SU-DHL-6 (cell line): Measurements from ENCODE around the gene TCF7L1.

ENCODE experiments used
- H2AFZ ChIP-seq: fragments of 200-600 bp; sonication (generic); 2 replicates; pipeline ENCODE4 v1.6.1; 2014; ENCODE audit warnings: low read depth, mild to moderate bottlenecking, moderate library complexity, mixed read lengths, antibody characterized with exemption, low read length; ENCODE audit not compliant: severe bottlenecking
- H3F3A ChIP-seq: fragments of 200-600 bp; shearing (Covaris generic); 2 replicates; pipeline ENCODE4 v1.6.0; 2016; ENCODE audit warnings: antibody characterized with exemption, mild to moderate bottlenecking; ENCODE audit not compliant: insufficient read depth
- H3K27ac ChIP-seq: fragments of 200-600 bp; sonication (generic); 2 replicates; pipeline ENCODE4 v1.5.1; 2016; ENCODE audit warnings: low read depth, mild to moderate bottlenecking, low read length, moderate library complexity, mixed read lengths
- H3K27me3 ChIP-seq: fragments of 200-600 bp; sonication (generic), shearing (Covaris generic); 2 replicates; pipeline ENCODE4 v1.6.0; 2014; ENCODE audit warnings: mild to moderate bottlenecking, low read length
- H3K36me3 ChIP-seq: fragments of 200-600 bp; sonication (generic); 2 replicates; pipeline ENCODE4 v1.6.1; 2014; ENCODE audit warnings: mild to moderate bottlenecking, low read length, mixed read lengths
- H3K4me2 ChIP-seq: fragments of 300-600, 200-600 bp; shearing (Covaris generic), sonication (generic); 2 replicates; pipeline ENCODE4 v1.6.0; 2014; ENCODE audit warnings: low read length, low read depth, mild to moderate bottlenecking; ENCODE audit not compliant: poor library complexity, severe bottlenecking
- H3K4me3 ChIP-seq: fragments of 200-600 bp; sonication (generic); 2 replicates; pipeline ENCODE4 v1.5.1; 2014; ENCODE audit warnings: antibody characterized with exemption, low read length, mild to moderate bottlenecking, mixed read lengths; ENCODE audit not compliant: insufficient read depth, poor library complexity, severe bottlenecking
- H3K79me2 ChIP-seq: fragments of 200-600 bp; sonication (generic); 2 replicates; pipeline ENCODE4 v1.6.1; 2014; ENCODE audit warnings: mild to moderate bottlenecking, low read length, moderate library complexity; ENCODE audit not compliant: insufficient read depth
- H3K9ac ChIP-seq: fragments of 200-600 bp; sonication (generic); 2 replicates; pipeline ENCODE4 v1.7.0; 2014; ENCODE audit warnings: mild to moderate bottlenecking, low read length
- H3K9me2 ChIP-seq: fragments of 200-600 bp; sonication (generic); replicated peaks from 2 replicates; pipeline ENCODE4 v1.6.1; 2014; ENCODE audit warnings: low read length; ENCODE audit not compliant: insufficient read depth
- H3K9me3 ChIP-seq: fragments of 200-600 bp; sonication (generic); 2 replicates; pipeline ENCODE4 v1.6.1; 2014; ENCODE audit warnings: low read length, mixed read lengths; ENCODE audit not compliant: insufficient read depth
- H4K20me1 ChIP-seq: fragments of 200-600 bp; sonication (generic); 2 replicates; pipeline ENCODE4 v1.6.1; 2014; ENCODE audit warnings: low read depth, mild to moderate bottlenecking, antibody characterized with exemption, low read length, moderate library complexity, mixed read lengths
- CTCF ChIP-seq: fragments of 200-600 bp; sonication (generic); IDR thresholded peaks from one replicate; pipeline ENCODE4 v1.5.1; 2017; ENCODE audit warnings: antibody characterized with exemption, mild to moderate bottlenecking, low read length, moderate library complexity; ENCODE audit not compliant: insufficient read depth, poor library complexity, severe bottlenecking
- EZH2phosphoT487 ChIP-seq: fragments of 200-600 bp; sonication (generic), shearing (Covaris generic); conservative IDR thresholded peaks from 2 replicates; pipeline ENCODE4 v1.6.1; 2018; ENCODE audit warnings: mild to moderate bottlenecking, antibody characterized with exemption, low read length, moderate library complexity, mixed read lengths

The TCF7L1 gene

DNA sequence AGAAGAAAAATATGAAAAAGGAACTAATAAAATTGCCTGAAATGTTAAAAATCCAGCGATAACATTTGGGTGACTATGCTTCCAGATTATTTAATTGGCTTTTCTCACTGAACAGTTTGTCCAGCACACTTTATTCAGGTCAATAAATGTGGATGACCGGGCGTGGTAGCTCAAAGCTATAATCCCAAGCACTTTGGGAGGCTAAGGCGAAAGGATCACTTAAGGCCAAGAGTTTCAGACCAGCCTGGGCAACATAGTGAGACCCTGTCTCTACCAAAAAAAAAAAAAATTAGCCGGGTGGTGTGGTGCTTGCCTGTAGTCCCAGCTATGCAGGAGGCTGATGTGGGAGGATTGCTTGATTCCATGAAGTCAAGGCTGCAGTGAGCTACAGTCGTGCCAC lies 139.2 kb downstream of the TCF7L1 start:
- Histone ChIP-seq H3K27ac (no peak overlapping the region), H3K9ac (no peak overlapping the region), H3K27me3 (no peaks in the 10 kb centered on the region), H3K9me2 (no peaks in the 10 kb centered on the region), H3K79me2 (no peaks in the 10 kb centered on the region), H3F3A (no peaks in the 10 kb centered on the region), H4K20me1 (no peaks in the 10 kb centered on the region), H3K36me3 (no peaks in the 10 kb centered on the region), H2AFZ (no peak overlapping the region), H3K4me3 (no peak overlapping the region), H3K9me3 (no peaks in the 10 kb centered on the region), H3K4me2 (no peak overlapping the region)
- no peak for TF ChIP-seq CTCF
- TF ChIP-seq EZH2phosphoT487, result no peak

DNA sequence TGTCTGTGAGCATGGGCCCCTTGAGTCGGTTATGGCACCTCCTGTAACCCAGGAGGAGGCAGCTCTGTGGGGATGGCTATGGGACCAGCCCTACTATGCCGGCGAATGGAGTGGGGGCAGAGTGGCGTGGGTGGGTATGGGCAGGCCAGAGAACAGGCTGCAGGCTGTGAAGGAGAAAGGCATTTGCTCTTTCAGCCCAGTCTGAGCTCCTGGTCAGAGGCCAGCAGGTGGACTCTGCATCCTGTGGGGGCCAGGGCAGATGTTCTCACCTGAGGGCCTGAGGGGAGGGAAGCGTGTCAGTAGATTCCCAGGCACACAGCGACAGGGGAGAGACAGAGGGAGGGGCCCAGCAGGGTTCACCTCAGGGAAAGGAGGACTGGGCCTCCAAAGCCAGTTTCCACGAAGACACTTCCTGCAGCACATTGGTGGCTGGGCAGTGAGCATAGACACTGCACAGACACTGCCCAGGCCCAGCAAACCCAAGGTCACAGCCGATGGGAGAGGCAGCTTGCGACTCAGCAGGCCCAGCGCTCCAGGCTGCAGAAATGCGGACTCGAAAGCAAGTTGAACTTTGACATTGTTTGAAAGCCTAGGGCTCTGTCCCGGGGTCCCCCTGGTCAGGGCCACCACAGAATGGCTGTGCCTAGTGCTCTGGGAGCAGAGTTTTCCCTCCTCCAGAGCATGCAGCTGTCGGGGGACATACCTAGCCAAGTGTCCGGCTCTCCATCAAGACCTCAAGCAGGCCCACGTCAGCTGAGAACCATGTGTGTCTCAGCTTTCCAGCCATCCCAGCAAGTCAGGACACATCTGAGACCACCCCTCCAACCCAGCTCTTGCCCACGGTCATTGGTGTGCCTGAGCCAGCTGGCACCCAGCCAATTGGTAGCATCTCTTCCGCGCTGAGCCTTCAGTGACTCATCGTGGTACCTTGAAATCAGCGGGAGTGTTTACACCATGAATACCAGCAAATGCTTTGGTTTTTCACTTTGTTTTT lies 140.8 kb downstream of the TCF7L1 start:
- Histone ChIP-seq H3K9ac (no peak overlapping the region), H3K9me2 (no peaks in the 10 kb centered on the region), H3K36me3 (no peaks in the 10 kb centered on the region), H3K4me3 (no peak overlapping the region), H3K79me2 (no peaks in the 10 kb centered on the region), H3F3A (no peaks in the 10 kb centered on the region), H2AFZ (no peak overlapping the region), H3K9me3 (no peaks in the 10 kb centered on the region), H3K27me3 (no peaks in the 10 kb centered on the region), H4K20me1 (no peaks in the 10 kb centered on the region), H3K27ac (no peak overlapping the region), H3K4me2 (no peak overlapping the region)
- TF ChIP-seq EZH2phosphoT487, result no peak
- TF ChIP-seq CTCF, result no peak

- Histone ChIP-seq H3K4me3 (no peak overlapping the region), H3K27me3 (no peaks in the 10 kb centered on the region), H3K9ac (no peak overlapping the region), H3K79me2 (no peaks in the 10 kb centered on the region), H4K20me1 (no peaks in the 10 kb centered on the region), H3K27ac (no peak overlapping the region), H3F3A (no peaks in the 10 kb centered on the region), H3K9me2 (no peaks in the 10 kb centered on the region), H3K36me3 (no peaks in the 10 kb centered on the region), H3K9me3 (no peaks in the 10 kb centered on the region), H2AFZ (no peak overlapping the region), H3K4me2 (no peak overlapping the region)
- TF ChIP-seq EZH2phosphoT487, result no peak
- no peak for TF ChIP-seq CTCF
These were observed 142.9 kb downstream of the TCF7L1 start for GRCh38 chr2:85275984-85276540.
